A549 (cell line): ENCODE measurements around the gene MUC20. TPM values are rescaled to one million over a fixed set of nuclear protein-coding genes. Genes with fewer than 3 reads are reported as not detected.
"Not testable (repeated sequence)": the region's sequence is repeated elsewhere in the genome, so short reads cannot be mapped to it uniquely, and the experiment has no call there.

ENCODE experiments used
- ATAC-seq, 2 experiments: fragments of 200-7000 bp in 1 of 2; fragments of >200 bp in 1 of 2; cut with Nextera tagmentation in 1 of 2; cut with Tn5 transposase in 1 of 2; 3 replicates each; pipeline versions ENCODE4 v1.8.0 to v1.9.1; 2018 to 2020; ENCODE audit warnings: mild to moderate bottlenecking in 1 of 2, moderate library complexity in 1 of 2
- CTCF ChIA-PET: fragments of 300-600 bp; sonication (Branson Sonifier 250); formaldehyde crosslinking; extraction: SDS; loops from one replicate; lab custom pipeline; 2021; ENCODE audit warnings: antibody characterized with exemption, inconsistent platforms; lab: Yijun Ruan, JAX
- POLR2A ChIA-PET: fragments of 350-600 bp; formaldehyde crosslinking; extraction: SDS; loops from one replicate; lab custom pipeline; 2021; ENCODE audit warnings: antibody characterized with exemption, inconsistent platforms; lab: Yijun Ruan, JAX
- DNase-seq, 2 experiments: peaks; one replicate each; pipeline versions ENCODE4 v3.0.0 to v3.0.0-alpha.2; 2011 to 2016; ENCODE audit warnings: low read depth in 1 of 2, low spot score in 1 of 2
- FAIRE-seq: peaks from 2 replicates; lab custom pipeline; 2011; peaks lifted over from hg19 to GRCh38; lab: Jason Lieb, UNC
- H3K27ac ChIP-seq, 2 experiments: fragments of >200 bp; sonication (Bioruptor Twin); formaldehyde crosslinking; 3 replicates each; pipeline ENCODE4 v1.5.1; 2016 to 2017
- H3K4me1 ChIP-seq: fragments of >200 bp; sonication (Bioruptor Twin); formaldehyde crosslinking; 3 replicates; pipeline ENCODE4 v1.6.1; 2016
- H3K4me2 ChIP-seq: fragments of >200 bp; sonication (Bioruptor Twin); formaldehyde crosslinking; 3 replicates; pipeline ENCODE4 v1.6.1; 2016
- H3K4me3 ChIP-seq: fragments of >200 bp; sonication (Bioruptor Twin); formaldehyde crosslinking; 3 replicates; pipeline ENCODE4 v1.5.1; 2016
- H3K9me3 ChIP-seq: fragments of >200 bp; sonication (Bioruptor Twin); formaldehyde crosslinking; 3 replicates; pipeline ENCODE4 v1.6.1; 2016
- CHD2 ChIP-seq: fragments of 150-350 bp; IDR thresholded peaks from 2 replicates; pipeline ENCODE4 v1.6.1; 2014; ENCODE audit warnings: low read length; ENCODE audit not compliant: partially characterized antibody
- CTCF ChIP-seq: fragments of >200 bp; sonication (Bioruptor Twin); formaldehyde crosslinking; IDR thresholded peaks from 3 replicates; pipeline ENCODE4 v1.5.1; 2016
- ESRRA ChIP-seq: fragments of 150-350 bp; IDR thresholded peaks from 2 replicates; pipeline ENCODE4 v1.6.1; 2014; ENCODE audit warnings: mild to moderate bottlenecking, low read length, borderline replicate concordance
- HOXA7 ChIP-seq: fragments of 250-450 bp; sonication (Bioruptor Pico); IDR thresholded peaks from 2 replicates; pipeline ENCODE4 v1.5.0; 2020; ENCODE audit warnings: mild to moderate bottlenecking, moderate library complexity
- HOXB13 ChIP-seq: fragments of 250-450 bp; sonication (Bioruptor Pico); IDR thresholded peaks from 2 replicates; pipeline ENCODE4 v1.5.0; 2020; ENCODE audit warnings: low read depth, mild to moderate bottlenecking, moderate library complexity
- HOXB5 ChIP-seq: fragments of 250-450 bp; sonication (Bioruptor Pico); IDR thresholded peaks from 2 replicates; pipeline ENCODE4 v1.5.0; 2020; ENCODE audit warnings: mild to moderate bottlenecking, moderate library complexity
- KDM5A ChIP-seq: fragments of 200-600 bp; sonication (generic); IDR thresholded peaks from 2 replicates; pipeline ENCODE4 v1.6.1; 2016; ENCODE audit warnings: antibody characterized with exemption, mild to moderate bottlenecking
- MAZ ChIP-seq: fragments of 150-350 bp; IDR thresholded peaks from 2 replicates; pipeline ENCODE4 v1.6.1; 2014; ENCODE audit warnings: antibody characterized with exemption, low read depth, low read length, borderline replicate concordance
- MYC ChIP-seq: IDR thresholded peaks from 2 replicates; pipeline ENCODE4 v1.6.1; 2012; ENCODE audit warnings: mild to moderate bottlenecking, inconsistent platforms, low read length, improper control_type of control experiment, borderline replicate concordance
- NPAS2 ChIP-seq: fragments of 250-450 bp; sonication (Bioruptor Pico); IDR thresholded peaks from 2 replicates; pipeline ENCODE4 v1.8.0; 2022; ENCODE audit warnings: mild to moderate bottlenecking, moderate library complexity, borderline replicate concordance
- PBX3 ChIP-seq: IDR thresholded peaks from 2 replicates; pipeline ENCODE4 v1.6.1; 2012
- PHF8 ChIP-seq: fragments of 200-600 bp; sonication (generic); IDR thresholded peaks from 2 replicates; pipeline ENCODE4 v1.6.1; 2016; ENCODE audit warnings: low read depth, mild to moderate bottlenecking, antibody characterized with exemption, moderate library complexity, borderline replicate concordance
- RARB ChIP-seq: fragments of 250-450 bp; sonication (Bioruptor Pico); IDR thresholded peaks from 2 replicates; pipeline ENCODE4 v1.8.0; 2021; ENCODE audit warnings: mild to moderate bottlenecking, moderate library complexity
- RFX5 ChIP-seq: fragments of 450-650 bp; IDR thresholded peaks from 2 replicates; pipeline ENCODE4 v1.7.1; 2014; ENCODE audit warnings: antibody characterized with exemption, mild to moderate bottlenecking, moderate library complexity
- WGBS: methylation state at CpG from one replicate; pipeline ENCODE4 v1.1.6; 2017; ENCODE audit errors: missing lambda C conversion rate; 5-methylcytosine and 5-hydroxymethylcytosine counted together
- polyA plus RNA-seq, 4 experiments: library from polyadenylated mRNA; depleted of rRNA in 3 of 4; stranded (reverse); fragments of >200 nt; fragmentation: RNase III in 1 of 4; extraction: RNeasy Plus Mini Kit Qiagen cat#74134 plus additional on column Dnase treatment in 1 of 4; gene quantifications; 2 replicates in 3 of 4; 3 replicates in 1 of 4; pipeline ENCODE4 v1.2.3, GENCODE V29; 2011 to 2017

MUC20 gene
- polyA plus RNA-seq, 2 of the 4 experiments (the other 2 are of a cell fraction) = 0.44 to 0.87 TPM

- TF ChIP-seq RFX5 (no peak), MYC (no peak), HOXA7 (CRISPR knock-in tag) (no peak), NPAS2 (no peak), ESRRA (no peak), CTCF (no peak)
- DNase-seq (no peak), FAIRE-seq (no peak), ATAC-seq (no peak)
- 53% methylated on average over 11 of the region's 16 CpGs for WGBS
- Histone ChIP-seq H3K4me1 (no peaks in the 10 kb centered on the region), H3K27ac (no peak overlapping the region), H3K9me3 (no peaks in the 10 kb centered on the region), H3K4me2 (no peak overlapping the region), H3K4me3 (no peak overlapping the region)
- ChIA-PET POLR2A (no interaction called here), CTCF (interaction anchor here (0.6 kb wide), 1 partner anchor 40 kb away, joined by 5 read pairs; no protein-coding TSS in a partner anchor)
These were observed 49.5 kb downstream of the MUC20 start for GRCh38 chr3:195770081-195770840.

GRCh38 chr3:195770841-195771645 lies 50.3 kb downstream of the MUC20 start:
- H3K9me3 ChIP-seq, DNase-seq, POLR2A ChIA-PET, H3K27ac ChIP-seq, H3K4me3 ChIP-seq, ATAC-seq, FAIRE-seq, H3K4me1 ChIP-seq, H3K4me2 ChIP-seq: not testable (repeated sequence)
- WGBS = 66% methylated on average over 6 of the region's 28 CpGs
- CTCF ChIA-PET = interaction anchor here (0.7 kb wide), 1 partner anchor 481 kb away, joined by 3 read pairs; no protein-coding TSS in a partner anchor

GRCh38 chr3:195771646-195772300 lies 51.0 kb downstream of the MUC20 start:
- no peak overlapping the region for H3K4me3 ChIP-seq
- DNase-seq = no peak
- no peak for TF ChIP-seq KDM5A
- TF ChIP-seq PHF8 = no peak
- TF ChIP-seq RARB = no peak
- no peak for TF ChIP-seq MAZ
- TF ChIP-seq NPAS2 = no peak
- no peak for TF ChIP-seq HOXB13 (CRISPR knock-in tag)
- no peak for TF ChIP-seq CHD2
- TF ChIP-seq HOXB5 (CRISPR knock-in tag) = no peak
- TF ChIP-seq PBX3 = no peak
- ChIA-PET POLR2A (no interaction called here), CTCF (interaction anchor here (0.7 kb wide), 1 partner anchor 481 kb away, joined by 3 read pairs; no protein-coding TSS in a partner anchor)
- WGBS = 36% methylated on average over 6 of the region's 14 CpGs
- no peak for ATAC-seq
- FAIRE-seq = no peak
- no peaks in the 10 kb centered on the region for H3K4me1 ChIP-seq
- no peaks in the 10 kb centered on the region for H3K9me3 ChIP-seq
- no peak overlapping the region for H3K27ac ChIP-seq
- no peak overlapping the region for H3K4me2 ChIP-seq
